ENCODE results near the gene KCNMA1.

KCNMA1 gene

GRCh38 chr10:77328272-77328816 is 309.3 kb downstream of the KCNMA1 start:
- peak; percentile 68 for DNase-seq (ENCODE audit: low spot score)

DNA sequence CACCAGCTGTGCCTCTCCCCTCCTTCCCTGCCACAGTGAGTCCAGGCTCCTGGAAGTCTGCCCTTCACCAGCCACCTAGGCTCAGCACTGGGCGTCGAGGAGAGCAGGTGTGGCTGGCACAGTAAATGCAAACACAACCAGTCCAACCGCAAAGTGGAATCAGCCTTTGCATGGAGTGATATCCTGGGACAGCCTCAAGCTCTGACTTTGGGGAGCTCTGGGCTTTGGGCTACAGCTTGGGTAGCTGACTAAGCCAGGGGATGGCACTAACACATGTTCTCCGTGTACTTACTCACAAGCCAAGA is 312.4 kb downstream of the KCNMA1 start:
- no peak for DNase-seq (ENCODE audit: low spot score)

GRCh38 chr10:77321838-77322237 is 315.8 kb downstream of the KCNMA1 start:
- no peak for DNase-seq (ENCODE audit: low spot score)

GRCh38 chr10:77320971-77321471 is 316.6 kb downstream of the KCNMA1 start:
- no peak for DNase-seq (ENCODE audit: low spot score)

DNA sequence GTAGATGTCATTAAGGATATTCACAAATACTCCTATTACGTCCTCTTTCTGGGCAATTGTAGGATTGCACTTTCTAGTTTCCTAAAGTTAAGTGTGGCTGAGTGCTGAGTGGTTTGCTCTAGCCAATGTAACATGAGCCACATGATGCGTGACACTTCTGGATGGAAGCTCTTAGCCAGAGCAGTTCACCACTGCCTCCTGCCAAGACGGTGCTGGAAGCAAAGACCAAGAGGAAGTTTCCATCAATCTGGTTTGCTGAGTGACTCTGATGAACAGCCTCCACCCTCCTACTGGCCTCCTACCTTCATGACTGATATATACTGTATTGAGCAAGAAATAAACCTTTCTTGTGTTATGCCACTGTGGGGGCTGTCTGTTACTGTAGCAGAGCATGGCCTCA is 318.1 kb downstream of the KCNMA1 start:
- no peak for DNase-seq (ENCODE audit: low spot score)

- DNase-seq (ENCODE audit: low spot score): no peak
Observed at GRCh38 chr10:77318739-77319138, 318.9 kb downstream of the KCNMA1 start.

DNA sequence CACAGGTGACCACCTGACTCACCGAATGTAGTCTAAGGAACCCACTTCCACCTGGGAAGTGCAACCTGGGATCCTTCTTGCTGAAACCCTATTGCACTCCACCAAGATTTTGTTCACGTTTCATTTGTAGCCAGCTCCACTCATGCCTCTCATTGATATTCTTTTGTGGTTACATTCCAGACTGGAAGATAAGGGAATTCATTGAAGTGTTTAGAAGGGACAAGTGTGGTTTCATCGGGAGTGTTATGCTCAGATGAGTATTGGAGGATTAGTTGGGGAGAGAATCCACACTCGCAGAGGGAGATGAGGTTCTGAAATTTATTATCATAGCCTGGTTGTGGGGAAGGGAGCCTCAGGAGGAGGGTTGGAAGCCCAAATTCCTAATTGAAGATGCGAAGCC is 320.4 kb downstream of the KCNMA1 start:
- DNase-seq (ENCODE audit: low spot score): no peak

DNA sequence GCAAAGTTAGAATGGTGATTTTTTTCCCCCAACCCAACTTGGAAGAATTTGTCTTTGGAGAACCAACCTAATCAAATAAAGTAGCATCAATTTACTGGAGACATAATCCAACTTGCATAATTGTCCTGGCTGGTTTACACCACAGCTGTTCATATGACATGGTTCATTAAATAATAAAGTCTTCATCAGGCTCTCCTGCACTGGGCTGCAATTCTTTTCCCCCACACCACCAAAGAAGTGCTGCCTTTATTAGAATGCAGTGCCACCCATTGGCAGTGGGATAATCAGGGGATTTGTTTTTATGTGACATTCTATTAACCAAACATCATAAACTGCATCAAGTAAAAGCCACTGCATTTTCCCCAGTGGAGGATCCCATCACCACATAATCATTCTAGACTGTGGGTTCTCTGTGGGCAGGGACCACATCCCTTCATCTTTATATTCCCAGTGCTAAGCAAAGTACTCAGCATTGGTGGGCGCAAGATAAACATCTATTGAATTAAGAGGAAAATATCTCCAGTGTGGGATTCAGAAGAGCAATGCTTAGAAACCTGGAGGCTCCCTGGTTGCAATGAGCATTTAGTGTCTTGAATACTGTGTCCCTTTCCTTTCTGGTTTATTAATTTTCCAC is 322.0 kb downstream of the KCNMA1 start:
- no peak for DNase-seq (ENCODE audit: low spot score)

- no peak for DNase-seq (ENCODE audit: low spot score)
Observed at GRCh38 chr10:77313066-77313750, 324.4 kb downstream of the KCNMA1 start.

- peak; percentile 92 for DNase-seq (ENCODE audit: low spot score)
Observed at GRCh38 chr10:77311186-77311585, 326.4 kb downstream of the KCNMA1 start.

- no peak for DNase-seq (ENCODE audit: low spot score)
Observed at GRCh38 chr10:77310288-77310840, 327.2 kb downstream of the KCNMA1 start.

DNA sequence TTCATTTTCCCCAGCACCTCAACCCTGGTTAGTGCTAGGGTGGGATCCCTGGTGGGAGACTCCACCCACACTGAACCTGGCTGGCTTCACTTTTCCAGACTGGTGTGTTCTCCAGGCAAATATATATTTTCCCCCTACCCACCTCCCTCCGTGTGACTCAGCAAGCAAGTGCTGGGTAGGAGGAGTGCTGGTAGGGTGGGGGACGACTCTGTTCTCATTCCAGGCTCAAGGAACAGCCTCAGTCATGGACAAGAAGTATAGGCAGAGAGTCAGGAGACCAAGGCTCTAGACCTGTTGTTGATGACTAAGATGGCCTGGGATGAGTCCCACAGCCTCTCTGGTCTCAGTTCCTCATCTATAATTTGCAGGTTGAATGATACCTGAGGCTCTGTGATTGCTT is 328.1 kb downstream of the KCNMA1 start:
- DNase-seq (ENCODE audit: low spot score): no peak

DNA sequence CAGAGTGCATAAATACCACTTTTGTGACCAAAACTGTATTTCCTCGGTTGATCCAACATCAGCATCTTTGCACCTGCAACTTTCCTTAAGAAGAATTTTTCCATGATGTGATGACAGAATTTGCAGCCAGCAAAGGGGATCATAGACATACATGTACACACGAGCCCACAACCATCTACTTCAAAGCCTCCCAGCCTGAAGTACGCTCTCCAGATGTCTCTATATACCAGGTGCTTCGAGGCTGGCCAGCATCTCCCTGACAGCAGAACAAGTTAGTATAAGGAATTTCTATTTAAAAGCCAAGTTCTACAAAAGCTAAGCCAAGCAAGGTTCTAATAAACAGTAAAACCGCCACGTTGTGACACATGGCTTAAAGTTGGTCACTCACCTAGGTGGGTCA is 328.5 kb downstream of the KCNMA1 start:
- no peak for DNase-seq (ENCODE audit: low spot score)

DNA sequence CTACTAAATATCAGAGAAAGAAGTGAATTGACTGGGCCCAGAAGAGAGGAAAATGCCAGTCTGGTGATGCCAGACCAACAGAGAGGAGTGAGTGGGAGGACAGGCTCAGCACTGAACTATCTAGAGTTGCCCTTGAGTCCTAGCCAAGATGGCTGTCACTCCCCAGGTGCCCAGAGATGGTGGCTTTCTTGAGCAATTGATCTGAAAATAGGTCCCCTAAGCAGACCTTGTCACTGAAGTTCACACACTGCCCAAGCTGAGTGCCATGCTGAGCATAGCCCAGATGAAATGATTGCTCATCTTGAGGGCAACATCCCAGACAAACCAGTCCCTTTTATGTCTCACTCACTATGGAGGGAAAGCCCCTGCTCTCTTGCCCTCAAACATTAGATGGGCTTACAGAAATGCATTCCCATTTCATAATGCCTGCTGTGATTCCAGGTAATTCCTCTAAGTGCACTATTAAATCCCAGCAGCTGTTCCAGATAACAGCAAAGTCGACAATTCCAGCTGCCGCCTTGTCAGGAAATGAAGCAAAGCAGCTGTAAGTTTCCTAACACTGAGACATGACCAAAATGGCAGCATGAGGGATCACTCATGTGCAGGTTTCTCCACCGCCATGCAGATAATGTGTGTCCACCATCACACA is 329.4 kb downstream of the KCNMA1 start:
- no peak for DNase-seq (ENCODE audit: low spot score)

- DNase-seq (ENCODE audit: low spot score): no peak
Observed at GRCh38 chr10:77306666-77307065, 330.9 kb downstream of the KCNMA1 start.

DNA sequence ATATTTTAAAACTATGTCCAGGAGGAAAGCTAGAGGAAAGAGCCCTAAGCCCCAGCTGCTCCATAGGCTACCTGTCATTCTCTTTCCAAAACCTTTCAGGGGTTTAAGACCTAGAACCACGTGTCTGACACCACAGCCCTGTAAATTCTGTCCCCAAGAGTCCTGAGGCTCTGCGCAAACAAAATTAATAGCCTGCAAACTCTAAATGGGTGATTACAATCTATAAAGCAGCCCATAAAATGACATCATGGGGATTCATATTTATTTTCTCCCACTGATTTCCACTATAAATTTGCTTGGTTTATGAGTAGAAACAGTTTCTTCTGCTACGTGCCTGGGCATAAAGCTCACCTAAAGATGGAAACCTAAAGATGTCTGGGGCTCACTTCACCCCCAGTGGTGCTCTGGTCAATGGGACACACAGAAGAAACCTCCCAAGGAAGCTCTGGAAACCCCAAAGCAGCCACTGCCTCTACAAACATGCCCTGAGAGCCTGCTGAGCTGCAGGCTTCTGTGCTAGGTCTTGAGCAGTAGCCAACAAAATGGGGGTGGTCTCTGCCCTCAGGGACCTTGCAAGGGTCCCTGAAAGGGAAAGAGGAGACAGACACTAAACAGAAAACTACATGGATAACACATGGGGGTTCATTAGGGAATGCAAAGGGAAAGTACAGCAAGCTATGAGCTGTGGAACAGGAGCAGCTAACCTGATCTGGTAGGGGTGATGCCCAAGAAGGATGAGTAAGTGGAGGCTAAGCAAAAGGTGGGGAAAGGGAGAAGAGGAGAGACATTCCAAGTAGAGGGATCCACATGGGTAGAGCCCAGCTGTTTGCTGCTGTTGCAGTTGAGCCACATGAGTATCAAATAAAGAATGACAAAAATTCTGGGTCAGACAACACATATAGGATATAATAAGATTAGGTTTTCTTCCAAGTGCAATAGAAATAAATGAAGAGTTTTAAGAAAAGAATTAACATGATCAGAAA is 331.7 kb downstream of the KCNMA1 start:
- DNase-seq (ENCODE audit: low spot score): no peak

GRCh38 chr10:77304192-77304591 is 333.4 kb downstream of the KCNMA1 start:
- DNase-seq (ENCODE audit: low spot score): no peak

DNA sequence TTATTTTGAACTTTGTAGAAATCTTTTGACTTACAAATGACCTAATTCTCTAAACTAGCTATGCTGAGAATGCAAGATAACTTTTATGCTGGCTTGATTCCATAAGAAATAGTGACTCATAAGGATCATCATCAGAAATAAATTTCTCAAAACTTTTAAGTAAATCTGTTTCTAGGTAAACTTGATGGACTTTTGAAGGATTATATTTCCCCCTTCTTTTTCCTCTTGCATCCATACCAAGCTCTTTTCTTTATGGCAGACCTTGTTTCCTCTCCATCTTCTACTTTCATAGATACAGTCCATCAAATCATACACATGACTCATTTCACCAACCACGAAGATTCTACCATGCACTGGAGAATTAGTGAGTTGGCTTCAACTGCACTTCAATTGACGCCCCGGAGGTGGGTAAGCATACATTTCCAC is 336.3 kb downstream of the KCNMA1 start:
- no peak for DNase-seq (ENCODE audit: low spot score)

GRCh38 chr10:77300682-77301302 is 336.8 kb downstream of the KCNMA1 start:
- no peak for DNase-seq (ENCODE audit: low spot score)

- no peak for DNase-seq (ENCODE audit: low spot score)
Observed at GRCh38 chr10:77299320-77299719, 338.3 kb downstream of the KCNMA1 start.

DNA sequence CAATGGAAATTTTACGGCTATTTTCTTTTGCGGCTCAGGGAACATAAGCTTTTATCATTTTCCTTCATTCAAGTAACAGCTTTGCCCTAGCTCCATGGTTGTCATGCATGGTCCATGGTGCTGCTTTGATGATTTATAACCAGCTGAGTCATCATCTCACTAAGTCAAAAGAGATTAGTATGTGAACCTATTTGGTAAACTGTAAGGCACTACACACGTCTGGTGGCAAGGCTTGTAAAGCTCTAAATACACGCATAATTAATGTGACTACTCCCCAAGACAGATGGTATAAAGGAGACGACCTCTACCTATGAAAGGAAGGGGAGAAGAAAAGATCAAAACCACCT is 340.2 kb downstream of the KCNMA1 start:
- no peak for DNase-seq (ENCODE audit: low spot score)
